Loucy (cell line): ENCODE results near the gene MOSPD3.

ENCODE experiments used
- H2AFZ ChIP-seq: fragments of 200-600 bp; sonication (generic); 2 replicates; pipeline ENCODE4 v1.6.0; 2016; ENCODE audit warnings: antibody characterized with exemption, mild to moderate bottlenecking, low read length, moderate library complexity
- H3F3A ChIP-seq: fragments of 200-600 bp; 2 replicates; pipeline ENCODE4 v1.6.0; 2016; ENCODE audit warnings: antibody characterized with exemption, low read depth, mild to moderate bottlenecking
- H3K27me3 ChIP-seq: fragments of 200-600 bp; sonication (generic); 2 replicates; pipeline ENCODE4 v1.6.1; 2014; ENCODE audit warnings: low read length, mild to moderate bottlenecking; ENCODE audit not compliant: insufficient read depth, poor library complexity, severe bottlenecking
- H3K36me3 ChIP-seq: fragments of 200-600 bp; sonication (generic); 2 replicates; pipeline ENCODE4 v1.6.1; 2016; ENCODE audit warnings: low read length; ENCODE audit not compliant: insufficient read depth
- H3K4me1 ChIP-seq: fragments of 200-600 bp; sonication (generic); 2 replicates; pipeline ENCODE4 v1.5.1; 2014; ENCODE audit warnings: low read length, mild to moderate bottlenecking; ENCODE audit not compliant: insufficient read depth, poor library complexity, severe bottlenecking
- H3K4me2 ChIP-seq: fragments of 200-600 bp; sonication (generic); 2 replicates; pipeline ENCODE4 v1.6.0; 2014; ENCODE audit warnings: antibody characterized with exemption, low read length, low read depth, mild to moderate bottlenecking; ENCODE audit not compliant: poor library complexity, severe bottlenecking
- H3K4me3 ChIP-seq: fragments of 200-600 bp; sonication (generic); 2 replicates; pipeline ENCODE4 v1.5.1; 2014; ENCODE audit warnings: low read length, mild to moderate bottlenecking, mixed read lengths; ENCODE audit not compliant: poor library complexity, severe bottlenecking
- H3K79me2 ChIP-seq: fragments of 200-600 bp; sonication (generic); 2 replicates; pipeline ENCODE4 v1.6.1; 2014; ENCODE audit warnings: low read length; ENCODE audit not compliant: insufficient read depth
- H3K9ac ChIP-seq: fragments of 200-600 bp; sonication (generic); 2 replicates; pipeline ENCODE4 v1.6.0; 2014; ENCODE audit warnings: mild to moderate bottlenecking, low read depth, low read length, moderate library complexity; ENCODE audit not compliant: poor library complexity, severe bottlenecking
- H3K9me2 ChIP-seq: fragments of 200-600 bp; sonication (generic); replicated peaks from 2 replicates; pipeline ENCODE4 v1.6.1; 2016; ENCODE audit warnings: low read depth, low read length, mixed read lengths
- H3K9me3 ChIP-seq: fragments of 200-600 bp; sonication (generic); 2 replicates; pipeline ENCODE4 v1.6.1; 2014; ENCODE audit warnings: mild to moderate bottlenecking, antibody characterized with exemption, low read length, low read depth; ENCODE audit not compliant: insufficient read depth
- H4K20me1 ChIP-seq: fragments of 200-600 bp; sonication (generic); 2 replicates; pipeline ENCODE4 v1.6.0; 2014; ENCODE audit warnings: antibody characterized with exemption, low read length, mild to moderate bottlenecking; ENCODE audit not compliant: insufficient read depth, poor library complexity, severe bottlenecking
- CTCF ChIP-seq: fragments of 200-600 bp; sonication (generic); conservative IDR thresholded peaks from 2 replicates; pipeline ENCODE4 v1.5.1; 2014; ENCODE audit warnings: mild to moderate bottlenecking, antibody characterized with exemption, low read length
- EZH2phosphoT487 ChIP-seq: fragments of 200-600 bp; IDR thresholded peaks from 2 replicates; pipeline ENCODE4 v1.6.1; 2018; ENCODE audit warnings: antibody characterized with exemption, mild to moderate bottlenecking, moderate library complexity, borderline replicate concordance

Gene MOSPD3

GRCh38 chr7:100580466-100581283, 31.7 kb upstream of the MOSPD3 start:
- no peak overlapping the region for H2AFZ ChIP-seq
- peaks cover 16% of the 10 kb centered on the region for H3K4me1 ChIP-seq
- H4K20me1 ChIP-seq, result peaks cover 43% of the 10 kb centered on the region
- H3K9me2 ChIP-seq, result no peaks in the 10 kb centered on the region
- no peaks in the 10 kb centered on the region for H3K27me3 ChIP-seq
- H3K36me3 ChIP-seq, result peaks cover 64% of the 10 kb centered on the region; the same call in 1 of the 2 replicates
- no peak overlapping the region for H3K9ac ChIP-seq
- H3F3A ChIP-seq, result peaks cover 8% of the 10 kb centered on the region; the same call in 1 of the 2 replicates
- no peak overlapping the region for H3K4me2 ChIP-seq
- H3K4me3 ChIP-seq, result no peak overlapping the region
- H3K79me2 ChIP-seq, result peaks cover 56% of the 10 kb centered on the region
- H3K9me3 ChIP-seq, result no peaks in the 10 kb centered on the region
- no peak for TF ChIP-seq EZH2phosphoT487
- TF ChIP-seq CTCF, result no peak

GRCh38 chr7:100582041-100582579, 30.2 kb upstream of the MOSPD3 start:
- Histone ChIP-seq H3K4me3 (peak overlapping the region; percentile 97), H3K4me1 (peaks cover 19% of the 10 kb centered on the region), H3K27me3 (no peaks in the 10 kb centered on the region), H3K9me2 (no peaks in the 10 kb centered on the region), H3K4me2 (peak overlapping the region; percentile 99), H3K36me3 (peaks cover 50% of the 10 kb centered on the region; the same call in 1 of the 2 replicates), H3F3A (peaks cover 8% of the 10 kb centered on the region; the same call in 1 of the 2 replicates), H4K20me1 (peaks cover 45% of the 10 kb centered on the region), H3K9ac (peak overlapping the region; percentile 96), H3K79me2 (peaks cover 58% of the 10 kb centered on the region), H3K9me3 (no peaks in the 10 kb centered on the region), H2AFZ (no peak overlapping the region)
- no peak for TF ChIP-seq EZH2phosphoT487
- no peak for TF ChIP-seq CTCF

GRCh38 chr7:100582650-100583049, 29.7 kb upstream of the MOSPD3 start:
- peaks cover 45% of the 10 kb centered on the region for H4K20me1 ChIP-seq
- H3K9me2 ChIP-seq, result no peaks in the 10 kb centered on the region
- H3K27me3 ChIP-seq, result no peaks in the 10 kb centered on the region
- peaks cover 8% of the 10 kb centered on the region; the same call in 1 of the 2 replicates for H3F3A ChIP-seq
- peak overlapping the region; percentile 97 for H3K4me3 ChIP-seq
- no peak for TF ChIP-seq CTCF
- no peak for TF ChIP-seq EZH2phosphoT487
- peak overlapping the region; percentile 99 for H3K4me2 ChIP-seq
- peaks cover 58% of the 10 kb centered on the region for H3K79me2 ChIP-seq
- H3K9ac ChIP-seq, result peak overlapping the region; percentile 96
- no peak overlapping the region for H2AFZ ChIP-seq
- H3K9me3 ChIP-seq, result no peaks in the 10 kb centered on the region
- H3K4me1 ChIP-seq, result peaks cover 19% of the 10 kb centered on the region
- peaks cover 45% of the 10 kb centered on the region; the same call in 1 of the 2 replicates for H3K36me3 ChIP-seq
